ENCODE results near the gene SLC34A1.

SLC34A1 gene

DNA sequence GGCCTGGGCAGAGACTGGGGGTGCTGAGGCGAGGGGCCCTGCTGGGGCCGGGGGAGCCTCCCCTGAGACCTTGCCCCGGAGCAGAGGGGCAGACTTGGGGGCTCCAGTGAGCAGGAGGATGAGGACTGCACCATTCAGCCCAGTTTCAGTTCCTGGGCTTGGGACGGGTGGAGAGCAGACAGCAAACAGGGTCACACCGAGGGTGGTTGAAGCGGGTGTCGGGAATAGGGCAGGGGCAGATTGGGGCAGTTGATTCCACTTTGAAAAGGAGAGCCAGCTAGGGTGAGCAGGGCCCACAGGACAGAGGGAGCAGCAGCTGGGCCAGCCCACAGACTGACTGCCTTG is 46.7 kb downstream of the SLC34A1 start (continued):
- TF ChIP-seq TRIM28 (IDR thresholded peaks at IDR 0.05; ENCODE audit: borderline replicate concordance, low read length) = no peak
- TF ChIP-seq, protein P1, sequence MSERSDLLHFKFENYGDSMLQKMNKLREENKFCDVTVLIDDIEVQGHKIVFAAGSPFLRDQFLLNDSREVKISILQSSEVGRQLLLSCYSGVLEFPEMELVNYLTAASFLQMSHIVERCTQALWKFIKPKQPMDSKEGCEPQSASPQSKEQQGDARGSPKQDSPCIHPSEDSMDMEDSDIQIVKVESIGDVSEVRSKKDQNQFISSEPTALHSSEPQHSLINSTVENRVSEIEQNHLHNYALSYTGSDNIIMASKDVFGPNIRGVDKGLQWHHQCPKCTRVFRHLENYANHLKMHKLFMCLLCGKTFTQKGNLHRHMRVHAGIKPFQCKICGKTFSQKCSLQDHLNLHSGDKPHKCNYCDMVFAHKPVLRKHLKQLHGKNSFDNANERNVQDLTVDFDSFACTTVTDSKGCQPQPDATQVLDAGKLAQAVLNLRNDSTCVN (tag by site-specific recombination; optimal IDR thresholded peaks at IDR 0.05) = no peak
- TF ChIP-seq, protein P2, sequence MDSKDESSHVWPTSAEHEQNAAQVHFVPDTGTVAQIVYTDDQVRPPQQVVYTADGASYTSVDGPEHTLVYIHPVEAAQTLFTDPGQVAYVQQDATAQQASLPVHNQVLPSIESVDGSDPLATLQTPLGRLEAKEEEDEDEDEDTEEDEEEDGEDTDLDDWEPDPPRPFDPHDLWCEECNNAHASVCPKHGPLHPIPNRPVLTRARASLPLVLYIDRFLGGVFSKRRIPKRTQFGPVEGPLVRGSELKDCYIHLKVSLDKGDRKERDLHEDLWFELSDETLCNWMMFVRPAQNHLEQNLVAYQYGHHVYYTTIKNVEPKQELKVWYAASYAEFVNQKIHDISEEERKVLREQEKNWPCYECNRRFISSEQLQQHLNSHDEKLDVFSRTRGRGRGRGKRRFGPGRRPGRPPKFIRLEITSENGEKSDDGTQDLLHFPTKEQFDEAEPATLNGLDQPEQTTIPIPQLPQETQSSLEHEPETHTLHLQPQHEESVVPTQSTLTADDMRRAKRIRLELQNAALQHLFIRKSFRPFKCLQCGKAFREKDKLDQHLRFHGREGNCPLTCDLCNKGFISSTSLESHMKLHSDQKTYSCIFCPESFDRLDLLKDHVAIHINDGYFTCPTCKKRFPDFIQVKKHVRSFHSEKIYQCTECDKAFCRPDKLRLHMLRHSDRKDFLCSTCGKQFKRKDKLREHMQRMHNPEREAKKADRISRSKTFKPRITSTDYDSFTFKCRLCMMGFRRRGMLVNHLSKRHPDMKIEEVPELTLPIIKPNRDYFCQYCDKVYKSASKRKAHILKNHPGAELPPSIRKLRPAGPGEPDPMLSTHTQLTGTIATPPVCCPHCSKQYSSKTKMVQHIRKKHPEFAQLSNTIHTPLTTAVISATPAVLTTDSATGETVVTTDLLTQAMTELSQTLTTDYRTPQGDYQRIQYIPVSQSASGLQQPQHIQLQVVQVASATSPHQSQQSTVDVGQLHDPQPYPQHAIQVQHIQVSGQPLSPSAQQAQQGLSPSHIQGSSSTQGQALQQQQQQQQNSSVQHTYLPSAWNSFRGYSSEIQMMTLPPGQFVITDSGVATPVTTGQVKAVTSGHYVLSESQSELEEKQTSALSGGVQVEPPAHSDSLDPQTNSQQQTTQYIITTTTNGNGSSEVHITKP (tag by site-specific recombination; IDR thresholded peaks at IDR 0.05) = no peak
- TF ChIP-seq ZNF223 (tag by site-specific recombination; IDR thresholded peaks at IDR 0.05) = no peak

DNA sequence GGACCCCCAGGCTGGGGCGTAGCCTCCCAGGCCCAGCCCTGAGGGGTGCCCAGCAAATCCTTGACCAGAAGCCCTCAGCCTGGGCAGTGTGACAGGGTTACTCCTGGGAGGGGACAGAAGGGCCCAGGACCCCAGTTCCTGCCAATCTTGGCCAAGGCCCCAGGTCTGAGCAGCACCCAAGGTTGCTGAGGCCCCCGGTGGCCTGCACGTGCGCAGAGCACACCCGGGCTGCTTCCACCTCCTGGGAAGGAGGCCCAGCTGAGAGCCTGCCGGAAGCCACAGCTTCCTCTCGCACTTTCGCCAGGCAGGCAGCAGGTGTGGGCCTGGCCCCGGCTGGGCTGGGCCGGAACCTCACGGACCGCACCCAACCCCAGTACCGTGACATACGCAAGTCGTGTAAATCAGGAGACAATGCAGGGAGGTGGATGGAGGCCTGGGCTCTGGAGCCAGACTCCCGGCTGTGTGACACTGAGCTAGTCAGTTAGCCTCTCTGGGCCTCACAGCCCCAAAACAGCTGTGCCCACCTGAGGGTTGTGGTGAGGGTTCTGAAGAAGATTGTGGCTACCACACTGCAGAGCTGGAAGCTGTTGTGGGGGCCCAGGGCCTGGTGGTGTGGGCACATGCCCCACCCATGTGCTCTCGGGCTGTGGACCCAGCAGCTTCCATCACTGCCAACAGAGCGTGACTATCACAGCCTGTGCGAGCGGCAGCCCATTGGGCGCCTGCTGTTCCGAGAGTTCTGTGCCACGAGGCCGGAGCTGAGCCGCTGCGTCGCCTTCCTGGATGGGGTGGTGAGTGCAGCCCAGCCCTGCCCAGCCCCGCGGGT is 47.3 kb downstream of the SLC34A1 start:
- Histone ChIP-seq H3K27ac (ENCODE audit: extremely low read depth, low read depth, low read length) (no peak overlapping the region), H3K9me3 (ENCODE audit: control insufficient read depth, insufficient read depth, low read depth, low read length) (no peaks in the 10 kb centered on the region), H3K4me3 (ENCODE audit: low read depth, low read length) (no peak overlapping the region), H3K36me3 (ENCODE audit: control insufficient read depth in 2 of 2, insufficient read depth in 1 of 2, low read length in 2 of 2) (peaks cover 0 to 80% of the 10 kb centered on the region in 2 experiments; a peak in 1 of 3 replicates), H3K4me1 (ENCODE audit: control insufficient read depth, insufficient read depth, low read length) (no peaks in the 10 kb centered on the region)
- ChIA-PET POLR2A (interaction anchor here (3.7 to 3.9 kb wide), 2 partner anchors 11 to 15 kb away, joined by 10 to 17 read pairs; partner anchors contain the start of gene PRR7), CTCF (interaction anchor here (1.2 to 1.3 kb wide), 2 partner anchors 13 to 28 kb away, joined by 3 read pairs; no protein-coding TSS in a partner anchor)
- TF ChIP-seq GLIS2 (tag by site-specific recombination; IDR thresholded peaks at IDR 0.05) = peak; percentile 51; the same call in 1 of the 2 replicates
- no peak for TF ChIP-seq ZNF510 (tag by site-specific recombination; IDR thresholded peaks at IDR 0.05; ENCODE audit: insufficient replicate concordance)

DNA sequence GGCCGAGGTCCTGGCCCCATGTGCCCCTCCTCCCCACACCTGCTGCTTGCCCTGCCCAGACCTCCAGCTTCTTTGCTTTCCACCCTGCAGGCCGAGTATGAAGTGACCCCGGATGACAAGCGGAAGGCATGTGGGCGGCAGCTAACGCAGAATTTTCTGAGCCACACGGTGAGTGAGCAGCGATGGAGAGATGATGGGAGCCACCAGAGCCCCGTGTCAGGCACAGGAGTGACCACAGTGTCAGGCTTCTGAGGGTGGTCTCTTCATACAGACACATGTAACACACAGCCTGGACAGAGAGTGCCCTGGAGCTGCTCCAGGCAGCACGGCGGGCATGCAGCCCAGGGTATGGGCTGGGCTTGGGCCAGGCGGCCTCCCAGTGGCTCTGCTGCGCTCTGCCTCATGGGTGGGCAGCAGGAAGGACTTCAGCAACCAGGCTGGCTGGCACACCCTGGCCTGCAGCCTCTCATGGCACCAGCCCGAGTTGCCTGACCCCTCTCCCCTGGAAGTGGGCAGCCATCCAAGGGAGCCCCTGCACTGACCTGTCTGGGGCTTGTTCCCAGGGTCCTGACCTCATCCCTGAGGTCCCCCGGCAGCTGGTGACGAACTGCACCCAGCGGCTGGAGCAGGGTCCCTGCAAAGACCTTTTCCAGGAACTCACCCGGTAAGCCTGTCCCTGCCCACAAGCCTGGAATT is 48.1 kb downstream of the SLC34A1 start:
- POLR2A ChIA-PET = interaction anchor here (3.7 to 3.9 kb wide), 2 partner anchors 10 to 14 kb away, joined by 10 to 17 read pairs; partner anchors contain the start of gene PRR7
- Histone ChIP-seq H3K9me3 (ENCODE audit: control insufficient read depth, insufficient read depth, low read depth, low read length) (no peaks in the 10 kb centered on the region), H3K27ac (ENCODE audit: extremely low read depth, low read depth, low read length) (no peak overlapping the region), H3K4me3 (ENCODE audit: low read depth, low read length) (no peak overlapping the region), H3K36me3 (ENCODE audit: control insufficient read depth in 2 of 2, insufficient read depth in 1 of 2, low read length in 2 of 2) (peaks cover 3 to 87% of the 10 kb centered on the region in 2 experiments; a peak in 2 of 3 replicates), H3K4me1 (ENCODE audit: control insufficient read depth, insufficient read depth, low read length) (no peaks in the 10 kb centered on the region)
- CTCF ChIA-PET = interaction anchor here (1.3 kb wide), 1 partner anchor 29 kb away, joined by 3 read pairs; no protein-coding TSS in a partner anchor
- TF ChIP-seq ZNF24 (tag by site-specific recombination; IDR thresholded peaks at IDR 0.05) = no peak
- no peak for TF ChIP-seq ZNF791 (tag by site-specific recombination; IDR thresholded peaks at IDR 0.05)
- no peak for TF ChIP-seq ZNF335 (tag by site-specific recombination; conservative IDR thresholded peaks at IDR 0.05)
- no peak for TF ChIP-seq ZNF248 (tag by site-specific recombination; IDR thresholded peaks at IDR 0.05)
- TF ChIP-seq, protein P3, sequence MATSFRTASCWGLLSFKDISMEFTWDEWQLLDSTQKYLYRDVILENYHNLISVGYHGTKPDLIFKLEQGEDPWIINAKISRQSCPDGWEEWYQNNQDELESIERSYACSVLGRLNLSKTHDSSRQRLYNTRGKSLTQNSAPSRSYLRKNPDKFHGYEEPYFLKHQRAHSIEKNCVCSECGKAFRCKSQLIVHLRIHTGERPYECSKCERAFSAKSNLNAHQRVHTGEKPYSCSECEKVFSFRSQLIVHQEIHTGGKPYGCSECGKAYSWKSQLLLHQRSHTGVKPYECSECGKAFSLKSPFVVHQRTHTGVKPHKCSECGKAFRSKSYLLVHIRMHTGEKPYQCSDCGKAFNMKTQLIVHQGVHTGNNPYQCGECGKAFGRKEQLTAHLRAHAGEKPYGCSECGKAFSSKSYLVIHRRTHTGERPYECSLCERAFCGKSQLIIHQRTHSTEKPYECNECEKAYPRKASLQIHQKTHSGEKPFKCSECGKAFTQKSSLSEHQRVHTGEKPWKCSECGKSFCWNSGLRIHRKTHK (tag by site-specific recombination; IDR thresholded peaks at IDR 0.05) = no peak
- TF ChIP-seq, protein P4, sequence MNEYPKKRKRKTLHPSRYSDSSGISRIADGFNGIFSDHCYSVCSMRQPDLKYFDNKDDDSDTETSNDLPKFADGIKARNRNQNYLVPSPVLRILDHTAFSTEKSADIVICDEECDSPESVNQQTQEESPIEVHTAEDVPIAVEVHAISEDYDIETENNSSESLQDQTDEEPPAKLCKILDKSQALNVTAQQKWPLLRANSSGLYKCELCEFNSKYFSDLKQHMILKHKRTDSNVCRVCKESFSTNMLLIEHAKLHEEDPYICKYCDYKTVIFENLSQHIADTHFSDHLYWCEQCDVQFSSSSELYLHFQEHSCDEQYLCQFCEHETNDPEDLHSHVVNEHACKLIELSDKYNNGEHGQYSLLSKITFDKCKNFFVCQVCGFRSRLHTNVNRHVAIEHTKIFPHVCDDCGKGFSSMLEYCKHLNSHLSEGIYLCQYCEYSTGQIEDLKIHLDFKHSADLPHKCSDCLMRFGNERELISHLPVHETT (tag by site-specific recombination; IDR thresholded peaks at IDR 0.05) = no peak
- no peak for TF ChIP-seq IKZF3 (tag by site-specific recombination; IDR thresholded peaks at IDR 0.05)
- TF ChIP-seq KLF9 (tag by site-specific recombination; IDR thresholded peaks at IDR 0.05; ENCODE audit: low read depth) = no peak
- TF ChIP-seq, protein P2 (tag by site-specific recombination; IDR thresholded peaks at IDR 0.05) = no peak
- TF ChIP-seq ZBTB17 (tag by site-specific recombination; IDR thresholded peaks at IDR 0.05) = no peak
- TF ChIP-seq, protein P5, sequence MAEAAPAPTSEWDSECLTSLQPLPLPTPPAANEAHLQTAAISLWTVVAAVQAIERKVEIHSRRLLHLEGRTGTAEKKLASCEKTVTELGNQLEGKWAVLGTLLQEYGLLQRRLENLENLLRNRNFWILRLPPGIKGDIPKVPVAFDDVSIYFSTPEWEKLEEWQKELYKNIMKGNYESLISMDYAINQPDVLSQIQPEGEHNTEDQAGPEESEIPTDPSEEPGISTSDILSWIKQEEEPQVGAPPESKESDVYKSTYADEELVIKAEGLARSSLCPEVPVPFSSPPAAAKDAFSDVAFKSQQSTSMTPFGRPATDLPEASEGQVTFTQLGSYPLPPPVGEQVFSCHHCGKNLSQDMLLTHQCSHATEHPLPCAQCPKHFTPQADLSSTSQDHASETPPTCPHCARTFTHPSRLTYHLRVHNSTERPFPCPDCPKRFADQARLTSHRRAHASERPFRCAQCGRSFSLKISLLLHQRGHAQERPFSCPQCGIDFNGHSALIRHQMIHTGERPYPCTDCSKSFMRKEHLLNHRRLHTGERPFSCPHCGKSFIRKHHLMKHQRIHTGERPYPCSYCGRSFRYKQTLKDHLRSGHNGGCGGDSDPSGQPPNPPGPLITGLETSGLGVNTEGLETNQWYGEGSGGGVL (tag by site-specific recombination; IDR thresholded peaks at IDR 0.05) = no peak

All from HEK293 (cell line).